C4-2B (cell line): ENCODE results near the gene HLA-DOA.

Source experiments
- H3K27ac ChIP-seq: fragments of 450-650 bp; 2 replicates; pipeline ENCODE4 v1.5.1; 2017
- ZFX ChIP-seq: fragments of 450-650 bp; IDR thresholded peaks from 2 replicates; pipeline ENCODE4 v1.6.1; 2017
- TF ChIP-seq, protein P1 (sequence below): fragments of 450-650 bp; conservative IDR thresholded peaks from 2 replicates; pipeline ENCODE4 v1.5.1; 2017; ENCODE audit warnings: mild to moderate bottlenecking

Gene HLA-DOA

GRCh38 chr6:32971581-32972352 lies 37.6 kb downstream of the HLA-DOA start:
- no peak for TF ChIP-seq ZFX
- TF ChIP-seq, protein P1, sequence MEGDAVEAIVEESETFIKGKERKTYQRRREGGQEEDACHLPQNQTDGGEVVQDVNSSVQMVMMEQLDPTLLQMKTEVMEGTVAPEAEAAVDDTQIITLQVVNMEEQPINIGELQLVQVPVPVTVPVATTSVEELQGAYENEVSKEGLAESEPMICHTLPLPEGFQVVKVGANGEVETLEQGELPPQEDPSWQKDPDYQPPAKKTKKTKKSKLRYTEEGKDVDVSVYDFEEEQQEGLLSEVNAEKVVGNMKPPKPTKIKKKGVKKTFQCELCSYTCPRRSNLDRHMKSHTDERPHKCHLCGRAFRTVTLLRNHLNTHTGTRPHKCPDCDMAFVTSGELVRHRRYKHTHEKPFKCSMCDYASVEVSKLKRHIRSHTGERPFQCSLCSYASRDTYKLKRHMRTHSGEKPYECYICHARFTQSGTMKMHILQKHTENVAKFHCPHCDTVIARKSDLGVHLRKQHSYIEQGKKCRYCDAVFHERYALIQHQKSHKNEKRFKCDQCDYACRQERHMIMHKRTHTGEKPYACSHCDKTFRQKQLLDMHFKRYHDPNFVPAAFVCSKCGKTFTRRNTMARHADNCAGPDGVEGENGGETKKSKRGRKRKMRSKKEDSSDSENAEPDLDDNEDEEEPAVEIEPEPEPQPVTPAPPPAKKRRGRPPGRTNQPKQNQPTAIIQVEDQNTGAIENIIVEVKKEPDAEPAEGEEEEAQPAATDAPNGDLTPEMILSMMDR: no peak
- H3K27ac ChIP-seq: peak overlapping the region; percentile 99

DNA sequence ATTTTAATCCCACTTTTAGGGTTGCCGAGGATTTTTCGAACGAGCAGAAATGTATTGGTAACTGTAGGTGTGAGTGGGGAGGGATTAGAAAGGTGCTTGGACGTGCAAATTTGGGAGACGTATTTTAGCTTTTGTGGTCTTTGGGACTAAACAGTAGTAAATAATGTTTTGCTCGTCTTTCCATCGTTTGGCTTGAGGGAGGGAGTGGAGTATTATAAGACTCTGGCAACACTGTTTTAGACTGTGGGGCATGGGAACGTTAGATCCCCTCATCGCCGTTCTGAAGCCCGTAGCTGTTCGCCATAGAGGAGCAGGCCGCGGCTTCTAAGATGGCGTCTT lies 38.2 kb downstream of the HLA-DOA start:
- TF ChIP-seq, protein P1: no peak
- peak; percentile 41; the same call in 1 of the 2 replicates for TF ChIP-seq ZFX
- peak overlapping the region; percentile 99 for H3K27ac ChIP-seq

- peak overlapping the region; percentile 99 for H3K27ac ChIP-seq
- TF ChIP-seq, protein P1: no peak
- TF ChIP-seq ZFX: no peak
Observed at GRCh38 chr6:32970413-32971241, 38.8 kb downstream of the HLA-DOA start.

DNA sequence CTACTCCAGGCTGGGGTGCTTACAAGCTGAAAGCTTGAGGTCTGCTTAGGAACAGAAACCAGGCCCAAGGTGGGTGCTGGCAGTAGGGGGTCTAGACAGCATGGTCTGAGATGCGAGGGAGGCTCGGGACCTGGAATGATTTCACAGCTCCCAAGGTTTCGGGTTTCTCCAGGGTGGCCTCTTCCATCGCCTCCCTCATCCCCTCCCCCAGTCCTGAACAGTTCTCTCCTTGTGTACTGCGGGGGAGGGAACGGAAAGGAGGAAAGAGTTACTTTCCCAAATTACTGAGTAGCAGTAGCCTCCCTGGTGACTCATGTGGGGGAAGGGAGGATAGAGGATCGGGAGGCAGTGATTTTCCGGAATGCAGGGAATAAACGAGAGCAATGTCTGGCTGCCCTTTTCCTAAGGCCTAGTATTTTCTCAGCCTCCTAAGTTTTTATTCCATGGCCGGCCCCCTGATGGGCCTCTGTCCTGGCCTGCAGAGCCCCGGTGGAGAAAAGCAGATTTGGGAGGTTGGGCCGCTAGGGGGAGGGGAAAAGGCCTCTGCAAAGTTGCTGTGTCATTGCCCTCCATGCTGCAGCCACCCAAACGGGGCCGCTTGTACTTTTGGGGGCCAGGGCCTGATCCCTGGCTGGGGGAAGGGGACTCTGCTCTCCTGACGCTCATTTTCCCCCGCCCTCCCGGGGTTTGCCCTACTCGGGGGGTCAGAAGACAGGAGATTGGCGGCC lies 39.5 kb downstream of the HLA-DOA start:
- TF ChIP-seq ZFX: peak; percentile 74
- TF ChIP-seq, protein P1: no peak
- peak overlapping the region; percentile 99 for H3K27ac ChIP-seq

- no peak for TF ChIP-seq ZFX
- TF ChIP-seq, protein P1: no peak
- H3K27ac ChIP-seq: peak overlapping the region; percentile 99
Observed at GRCh38 chr6:32968867-32969684, 40.3 kb downstream of the HLA-DOA start.

DNA sequence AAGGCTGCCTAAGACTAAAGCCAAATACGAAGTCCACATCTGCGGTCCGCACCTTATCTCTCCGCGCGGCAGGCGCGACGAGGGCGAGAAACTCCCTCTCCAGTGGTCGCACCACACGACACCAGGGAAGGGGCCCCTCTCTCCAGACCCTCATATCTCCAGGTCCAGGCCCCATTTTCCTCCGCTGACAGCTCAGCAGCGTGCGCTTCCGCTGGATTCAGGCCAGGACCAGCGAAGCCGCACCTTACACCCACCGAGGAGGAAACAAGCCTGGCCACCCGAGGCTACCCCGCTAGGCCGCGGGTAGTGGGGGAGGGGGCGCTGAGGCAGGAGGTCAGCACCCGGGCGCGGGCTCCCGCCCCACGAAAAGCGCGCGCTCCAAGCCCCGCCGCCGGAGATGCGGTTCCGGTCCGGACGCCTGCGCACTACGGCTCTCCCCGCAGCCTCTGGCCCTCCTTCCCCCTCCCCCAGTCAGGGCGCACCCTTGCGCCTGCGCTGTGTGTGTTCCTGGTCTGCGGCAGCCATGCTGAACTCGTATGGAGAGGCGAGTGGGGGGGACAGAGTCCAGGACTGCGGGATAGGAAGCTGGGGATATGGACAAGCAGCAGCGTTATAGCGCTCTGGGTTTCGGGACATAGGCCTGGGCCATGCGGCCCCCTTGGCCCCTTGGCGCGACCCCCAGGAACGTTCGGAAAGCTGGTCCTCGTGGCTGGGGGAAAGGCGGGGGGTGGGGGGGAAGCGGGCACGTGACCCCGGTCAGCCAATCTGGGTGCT lies 41.1 kb downstream of the HLA-DOA start, which contains the start of gene BRD2:
BRD2 (plus strand) TSS at position 502 of the 774 bp plus-strand sequence. CDS start 4,305 bp downstream, outside the sequence.
- TF ChIP-seq, protein P1: no peak
- TF ChIP-seq ZFX: peak; percentile 72
- H3K27ac ChIP-seq: peak within 1 kb of the TSS; percentile 99
